ENCODE data around the gene LRMDA.

The LRMDA gene

GRCh38 chr10:75418712-75419111 lies 12.7 kb upstream of the LRMDA start:
- DNase-seq (ENCODE audit: low read depth in 2 of 2) = no peak

GRCh38 chr10:75422913-75423312 lies 8.5 kb upstream of the LRMDA start:
- no peak for DNase-seq (ENCODE audit: low read depth in 2 of 2)

- DNase-seq (ENCODE audit: low read depth in 2 of 2) = no peak
Observed at GRCh38 chr10:75424571-75424970, 6.9 kb upstream of the LRMDA start.

- DNase-seq (ENCODE audit: low read depth in 2 of 2) = no peak
Observed at GRCh38 chr10:75425291-75426079, 5.9 kb upstream of the LRMDA start.

- no peak for DNase-seq (ENCODE audit: low read depth in 2 of 2)
Observed at GRCh38 chr10:75426880-75427279, 4.5 kb upstream of the LRMDA start.

- no peak for DNase-seq (ENCODE audit: low read depth in 2 of 2)
Observed at GRCh38 chr10:75427951-75428350, 3.5 kb upstream of the LRMDA start.

GRCh38 chr10:75428434-75429158 lies 2.8 kb upstream of the LRMDA start:
- no peak for DNase-seq (ENCODE audit: low read depth in 2 of 2)

GRCh38 chr10:75429159-75429827 lies 2.1 kb upstream of the LRMDA start:
- no peak for DNase-seq (ENCODE audit: low read depth in 2 of 2)

- no peak for DNase-seq (ENCODE audit: low read depth in 2 of 2)
Observed at GRCh38 chr10:75430000-75430763, 1.2 kb upstream of the LRMDA start.

GRCh38 chr10:75432176-75432575 lies 752 bp downstream of the LRMDA start:
- no peak for DNase-seq (ENCODE audit: low read depth in 2 of 2)

- DNase-seq (ENCODE audit: low read depth in 2 of 2) = no peak
Observed at GRCh38 chr10:75432763-75433162, 1.3 kb downstream of the LRMDA start.

GRCh38 chr10:75433216-75433615 lies 1.8 kb downstream of the LRMDA start:
- DNase-seq (ENCODE audit: low read depth in 2 of 2) = no peak

- no peak for DNase-seq (ENCODE audit: low read depth in 2 of 2)
Observed at GRCh38 chr10:75434291-75434690, 2.9 kb downstream of the LRMDA start.

- no peak for DNase-seq (ENCODE audit: low read depth in 2 of 2)
Observed at GRCh38 chr10:75435291-75435690, 3.9 kb downstream of the LRMDA start.

- DNase-seq (ENCODE audit: low read depth in 2 of 2) = no peak
Observed at GRCh38 chr10:75436896-75437295, 5.5 kb downstream of the LRMDA start.

GRCh38 chr10:75437693-75438092 lies 6.3 kb downstream of the LRMDA start:
- no peak for DNase-seq (ENCODE audit: low read depth in 2 of 2)

GRCh38 chr10:75438275-75438674 lies 6.9 kb downstream of the LRMDA start:
- DNase-seq (ENCODE audit: low read depth in 2 of 2) = no peak

GRCh38 chr10:75439811-75440210 lies 8.4 kb downstream of the LRMDA start:
- DNase-seq (ENCODE audit: low read depth in 2 of 2) = no peak

GRCh38 chr10:75440271-75440793 lies 8.9 kb downstream of the LRMDA start:
- no peak for DNase-seq (ENCODE audit: low read depth in 2 of 2)

- DNase-seq (ENCODE audit: low read depth in 2 of 2) = no peak
Observed at GRCh38 chr10:75441196-75441595, 9.8 kb downstream of the LRMDA start.

- DNase-seq (ENCODE audit: low read depth in 2 of 2) = no peak
Observed at GRCh38 chr10:75441682-75442081, 10.3 kb downstream of the LRMDA start.

GRCh38 chr10:75443362-75443761 lies 11.9 kb downstream of the LRMDA start:
- no peak for DNase-seq (ENCODE audit: low read depth in 2 of 2)

Data from stimulated activated CD8-positive, alpha-beta memory T cell treated with anti-CD3 and anti-CD28 coated beads, Interleukin-15, amount 100 ng/mL, for 48 hours (primary cell).